Islet of Langerhans (tissue), 1 donor: Measurements from ENCODE around the gene IGF2R.

Source experiments
- FAIRE-seq: peaks from one replicate; lab custom pipeline; 2011; peaks lifted over from hg19 to GRCh38; lab: Jason Lieb, UNC

IGF2R gene

GRCh38 chr6:160030103-160030502 is 61.2 kb downstream of the IGF2R start:
- FAIRE-seq: no peak

GRCh38 chr6:160031442-160031841 is 62.6 kb downstream of the IGF2R start:
- FAIRE-seq: no peak

- no peak for FAIRE-seq
Measured at GRCh38 chr6:160031871-160032270, 63.0 kb downstream of the IGF2R start.

GRCh38 chr6:160032538-160032937 is 63.7 kb downstream of the IGF2R start:
- no peak for FAIRE-seq

GRCh38 chr6:160034036-160034930 is 65.4 kb downstream of the IGF2R start:
- FAIRE-seq: no peak

- no peak for FAIRE-seq
Measured at GRCh38 chr6:160035241-160035640, 66.4 kb downstream of the IGF2R start.

GRCh38 chr6:160035693-160036330 is 66.9 kb downstream of the IGF2R start:
- FAIRE-seq: no peak

- no peak for FAIRE-seq
Measured at GRCh38 chr6:160036331-160036695, 67.4 kb downstream of the IGF2R start.

- FAIRE-seq: no peak
Measured at GRCh38 chr6:160036790-160037206, 67.9 kb downstream of the IGF2R start.

- no peak for FAIRE-seq
Measured at GRCh38 chr6:160038479-160038878, 69.6 kb downstream of the IGF2R start.

- FAIRE-seq: no peak
Measured at GRCh38 chr6:160039441-160039840, 70.6 kb downstream of the IGF2R start.

GRCh38 chr6:160040055-160040454 is 71.2 kb downstream of the IGF2R start:
- no peak for FAIRE-seq

GRCh38 chr6:160040527-160041264 is 71.8 kb downstream of the IGF2R start:
- no peak for FAIRE-seq

- no peak for FAIRE-seq
Measured at GRCh38 chr6:160041608-160042007, 72.7 kb downstream of the IGF2R start.

GRCh38 chr6:160042014-160042773 is 73.3 kb downstream of the IGF2R start:
- FAIRE-seq: no peak

GRCh38 chr6:160042788-160043301 is 74.0 kb downstream of the IGF2R start:
- no peak for FAIRE-seq

- FAIRE-seq: no peak
Measured at GRCh38 chr6:160043784-160044183, 74.9 kb downstream of the IGF2R start.

GRCh38 chr6:160044687-160045086 is 75.8 kb downstream of the IGF2R start:
- FAIRE-seq: no peak

GRCh38 chr6:160048471-160048870 is 79.6 kb downstream of the IGF2R start:
- no peak for FAIRE-seq

GRCh38 chr6:160049346-160049745 is 80.5 kb downstream of the IGF2R start:
- FAIRE-seq: no peak

GRCh38 chr6:160050022-160050421 is 81.1 kb downstream of the IGF2R start:
- FAIRE-seq: no peak

GRCh38 chr6:160051390-160051789 is 82.5 kb downstream of the IGF2R start:
- no peak for FAIRE-seq
